CD14-positive monocyte (primary cell): ENCODE measurements around the gene TMEM205. TPM values are rescaled to one million over a fixed set of nuclear protein-coding genes. Genes with fewer than 3 reads are reported as not detected.

Experiments used
- DNase-seq, 3 donors: peaks; one replicate each; pipeline ENCODE4 v3.0.0-alpha.2; 2011 to 2022
- H2AFZ ChIP-seq: 2 replicates; pipeline ENCODE4 v1.6.0; 2012; ENCODE audit warnings: mild to moderate bottlenecking, low read depth, low read length, inconsistent platforms; ENCODE audit not compliant: insufficient read depth, poor library complexity, severe bottlenecking
- H3K27ac ChIP-seq, 2 donors: 1 replicate in 1 of 2; 2 replicates in 1 of 2; pipeline ENCODE4 v1.5.1; 2012 to 2013; ENCODE audit warnings: low read length in 2 of 2, control low read depth in 1 of 2, inconsistent platforms in 1 of 2, low read depth in 1 of 2, mild to moderate bottlenecking in 1 of 2
- H3K27me3 ChIP-seq, 2 donors: one replicate each; pipeline versions ENCODE4 v1.6.0 to v1.6.1; 2011 to 2013; ENCODE audit warnings: low read length in 2 of 2; ENCODE audit not compliant: control insufficient read depth in 2 of 2, insufficient read depth in 2 of 2
- H3K36me3 ChIP-seq, 2 donors: replicated peaks in 1 of 2; 1 replicate in 1 of 2; 2 replicates in 1 of 2; pipeline versions ENCODE4 v1.5.1 to v1.6.1; 2012 to 2013; ENCODE audit warnings: low read length in 2 of 2, control low read depth in 1 of 2, inconsistent platforms in 1 of 2, mild to moderate bottlenecking in 1 of 2; ENCODE audit not compliant: insufficient read depth in 2 of 2, control insufficient read depth in 1 of 2
- H3K4me1 ChIP-seq, 2 donors: 1 replicate in 1 of 2; 2 replicates in 1 of 2; pipeline versions ENCODE4 v1.5.1 to v1.6.1; 2012 to 2013; ENCODE audit warnings: low read length in 2 of 2, control low read depth in 1 of 2, inconsistent platforms in 1 of 2, mild to moderate bottlenecking in 1 of 2, moderate library complexity in 1 of 2; ENCODE audit not compliant: insufficient read depth in 2 of 2, control insufficient read depth in 1 of 2
- H3K4me2 ChIP-seq: replicated peaks from 2 replicates; pipeline ENCODE3; 2012; ENCODE audit warnings: low read length, moderate library complexity, mild to moderate bottlenecking; ENCODE audit not compliant: poor library complexity, severe bottlenecking; ENCODE audit errors: extremely low read depth
- H3K4me3 ChIP-seq, 3 experiments: fragments of 200-600 bp in 1 of 3; sonication (generic) in 1 of 3; replicated peaks in 1 of 3; 1 replicate in 2 of 3; 2 replicates in 1 of 3; pipeline ENCODE4 v1.5.1; 2011 to 2013; ENCODE audit warnings: low read length in 3 of 3, mild to moderate bottlenecking in 3 of 3, control low read depth in 2 of 3, low read depth in 2 of 3, inconsistent platforms in 1 of 3, moderate library complexity in 1 of 3
- H3K79me2 ChIP-seq: 2 replicates; pipeline ENCODE4 v1.6.0; 2012; ENCODE audit warnings: mild to moderate bottlenecking, control low read depth, inconsistent platforms, low read length, moderate library complexity; ENCODE audit not compliant: insufficient read depth
- H3K9ac ChIP-seq: 2 replicates; pipeline ENCODE4 v1.6.0; 2017; ENCODE audit warnings: low read length, mild to moderate bottlenecking; ENCODE audit not compliant: insufficient read depth, poor library complexity, severe bottlenecking
- H3K9me3 ChIP-seq, 2 donors: replicated peaks in 1 of 2; 1 replicate in 1 of 2; 2 replicates in 1 of 2; pipeline versions ENCODE4 v1.5.1 to v1.6.1; 2012 to 2013; ENCODE audit warnings: low read length in 2 of 2, control low read depth in 1 of 2; ENCODE audit not compliant: control insufficient read depth in 1 of 2, insufficient read depth in 1 of 2
- H4K20me1 ChIP-seq: 2 replicates; pipeline ENCODE4 v1.6.0; 2012; ENCODE audit warnings: mild to moderate bottlenecking, low read length, control low read depth, moderate library complexity; ENCODE audit not compliant: insufficient read depth
- H3K27ac Mint-ChIP-seq, 7 donors: one replicate each; pipeline ENCODE4 v1.8.0; 2020; ENCODE audit warnings: mild to moderate bottlenecking in 7 of 7, mixed read lengths in 7 of 7, moderate library complexity in 6 of 7, inconsistent platforms in 2 of 7
- H3K27me3 Mint-ChIP-seq, 3 donors: one replicate each; pipeline ENCODE4 v1.8.0; 2021 to 2022; ENCODE audit warnings: low read depth in 3 of 3, mild to moderate bottlenecking in 3 of 3, mixed read lengths in 3 of 3, moderate library complexity in 3 of 3, inconsistent platforms in 1 of 3
- H3K36me3 Mint-ChIP-seq, 2 donors: one replicate each; pipeline ENCODE4 v1.8.0; 2020; ENCODE audit warnings: mixed read lengths in 2 of 2, inconsistent platforms in 1 of 2, mild to moderate bottlenecking in 1 of 2
- H3K4me1 Mint-ChIP-seq: one replicate; pipeline ENCODE4 v1.8.0; 2020; ENCODE audit warnings: mild to moderate bottlenecking, mixed read lengths
- H3K4me3 Mint-ChIP-seq, 2 donors: one replicate each; pipeline ENCODE4 v1.8.0; 2020; ENCODE audit warnings: mild to moderate bottlenecking in 2 of 2, mixed read lengths in 2 of 2, moderate library complexity in 1 of 2
- H3K9me3 Mint-ChIP-seq, 7 donors: one replicate each; pipeline ENCODE4 v1.8.0; 2020 to 2022; ENCODE audit warnings: mixed read lengths in 7 of 7, mild to moderate bottlenecking in 6 of 7, moderate library complexity in 6 of 7, inconsistent platforms in 2 of 7
- WGBS: methylation state at CpG from one replicate; pipeline ENCODE4 v1.1.5; 2013; ENCODE audit warnings: missing lambda C conversion rate; ENCODE audit not compliant: insufficient coverage; 5-methylcytosine and 5-hydroxymethylcytosine counted together
- intact Hi-C, 2 donors: fragments of 100-400 bp; cut with micrococcal nuclease; formaldehyde crosslinking; loops; one replicate each; pipeline versions ENCODE4 v1.15.0 to v1.15.1; 2023
- polyA plus RNA-seq, 3 donors: library from polyadenylated mRNA; depleted of rRNA in 1 of 3; unstranded in 2 of 3; stranded (reverse) in 1 of 3; fragments of 300-500 nt in 2 of 3; fragments of >200 nt in 1 of 3; fragmentation: Illumina TruSeq in 2 of 3; gene quantifications; 1 replicate in 2 of 3; 2 replicates in 1 of 3; pipeline ENCODE4 v1.2.3, GENCODE V29; 2012 to 2021
- TF ChIP-seq, protein P1 (sequence below): fragments of 200-600 bp; IDR thresholded peaks from one replicate; pipeline ENCODE4 v1.8.0; 2022; ENCODE audit warnings: antibody characterized with exemption, mild to moderate bottlenecking

TMEM205 gene
- polyA plus RNA-seq, 3 donors, result 252 to 335 (median 263) TPM

DNA sequence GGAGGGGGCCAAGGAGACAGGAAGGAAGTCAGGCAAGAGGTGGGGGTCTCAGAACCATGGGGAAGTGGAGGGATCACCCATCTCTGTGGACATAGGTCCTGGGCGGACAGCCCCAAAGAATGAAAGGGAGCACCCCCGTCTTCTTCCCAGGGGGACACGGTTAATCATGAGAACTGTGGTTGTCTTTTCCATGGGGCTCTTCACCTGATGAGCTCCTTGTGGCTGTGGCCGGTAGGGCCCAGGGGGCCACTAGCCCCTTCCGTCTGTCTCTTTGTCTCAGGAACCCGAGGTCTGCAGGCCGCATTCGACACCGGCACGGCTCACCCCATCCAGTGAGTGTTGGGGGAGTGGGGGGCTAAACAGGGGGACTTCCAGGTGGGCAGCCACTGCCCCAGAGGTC, 17.8 kb upstream of the TMEM205 start:
- no peak overlapping the region for H3K27ac ChIP-seq
- H4K20me1 ChIP-seq, result peaks cover 59% of the 10 kb centered on the region
- H3K4me2 ChIP-seq, result no peak overlapping the region
- H3K4me3 ChIP-seq, result no peak overlapping the region
- no peak overlapping the region for H2AFZ ChIP-seq
- Mint-ChIP-seq H3K9me3 (no peaks in the 10 kb centered on the region), H3K27ac (peak overlapping the region in 1 of 7 donors; percentile 33), H3K27me3 (peaks cover 0 to 2% (median 1%) of the 10 kb centered on the region in 3 donors), H3K4me1 (peaks cover 7% of the 10 kb centered on the region), H3K4me3 (no peak overlapping the region), H3K36me3 (peaks cover 63 to 88% of the 10 kb centered on the region in 2 donors)
- intact Hi-C loops, result no loop called here
- WGBS, result 99% methylated on average over 10 of the region's 10 CpGs
- H3K27me3 ChIP-seq, result no peaks in the 10 kb centered on the region
- no peak overlapping the region for H3K9ac ChIP-seq
- peaks cover 64 to 78% of the 10 kb centered on the region in 2 donors for H3K36me3 ChIP-seq
- no peaks in the 10 kb centered on the region for H3K9me3 ChIP-seq
- no peaks in the 10 kb centered on the region for H3K4me1 ChIP-seq
- TF ChIP-seq, protein P1, sequence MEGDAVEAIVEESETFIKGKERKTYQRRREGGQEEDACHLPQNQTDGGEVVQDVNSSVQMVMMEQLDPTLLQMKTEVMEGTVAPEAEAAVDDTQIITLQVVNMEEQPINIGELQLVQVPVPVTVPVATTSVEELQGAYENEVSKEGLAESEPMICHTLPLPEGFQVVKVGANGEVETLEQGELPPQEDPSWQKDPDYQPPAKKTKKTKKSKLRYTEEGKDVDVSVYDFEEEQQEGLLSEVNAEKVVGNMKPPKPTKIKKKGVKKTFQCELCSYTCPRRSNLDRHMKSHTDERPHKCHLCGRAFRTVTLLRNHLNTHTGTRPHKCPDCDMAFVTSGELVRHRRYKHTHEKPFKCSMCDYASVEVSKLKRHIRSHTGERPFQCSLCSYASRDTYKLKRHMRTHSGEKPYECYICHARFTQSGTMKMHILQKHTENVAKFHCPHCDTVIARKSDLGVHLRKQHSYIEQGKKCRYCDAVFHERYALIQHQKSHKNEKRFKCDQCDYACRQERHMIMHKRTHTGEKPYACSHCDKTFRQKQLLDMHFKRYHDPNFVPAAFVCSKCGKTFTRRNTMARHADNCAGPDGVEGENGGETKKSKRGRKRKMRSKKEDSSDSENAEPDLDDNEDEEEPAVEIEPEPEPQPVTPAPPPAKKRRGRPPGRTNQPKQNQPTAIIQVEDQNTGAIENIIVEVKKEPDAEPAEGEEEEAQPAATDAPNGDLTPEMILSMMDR, result no peak
- no peaks in the 10 kb centered on the region for H3K79me2 ChIP-seq
- DNase-seq, result no peak

DNA sequence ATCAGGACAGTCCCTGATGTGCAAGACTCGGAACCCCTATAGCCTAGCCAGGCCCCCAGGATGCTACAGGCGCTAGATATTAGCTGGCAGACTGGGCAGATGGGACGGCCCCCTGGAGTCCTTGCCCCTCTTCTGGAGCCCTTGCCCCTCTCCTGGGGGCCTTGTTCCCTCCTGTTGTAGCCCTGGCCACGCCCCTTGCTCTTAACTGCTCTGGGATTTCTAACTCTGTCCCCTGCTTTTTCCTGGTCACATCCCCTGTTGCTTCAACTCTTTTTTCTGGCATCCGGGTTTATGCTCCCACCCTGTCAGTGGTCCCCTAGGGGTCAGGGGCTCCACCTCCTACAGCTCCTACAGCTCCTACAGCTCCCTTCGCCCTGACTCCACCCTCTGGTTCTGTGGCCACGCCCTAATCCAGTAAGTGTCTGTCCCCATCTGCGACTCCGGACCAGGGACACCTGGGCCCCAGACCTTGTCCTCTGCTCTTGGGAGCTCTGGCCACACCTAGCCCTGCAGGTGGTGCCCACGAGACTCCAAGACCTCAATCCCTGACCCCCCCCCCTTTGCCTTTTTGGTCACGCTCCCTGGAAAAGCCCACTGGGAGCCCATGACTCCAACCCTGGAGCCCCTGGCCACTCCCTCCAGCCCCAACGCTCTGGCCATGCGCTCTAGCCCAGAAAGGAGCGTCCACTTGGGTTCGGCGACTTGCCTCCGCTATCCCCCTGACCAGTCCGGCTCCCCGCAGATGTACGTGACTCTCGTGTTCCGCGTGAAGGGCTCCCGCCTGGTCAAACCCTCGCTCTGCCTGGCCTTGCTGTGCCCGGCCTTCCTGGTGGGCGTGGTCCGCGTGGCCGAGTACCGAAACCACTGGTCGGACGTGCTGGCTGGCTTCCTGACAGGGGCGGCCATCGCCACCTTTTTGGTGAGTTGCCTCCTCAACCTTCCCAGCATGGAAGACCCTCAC, 16.0 kb upstream of the TMEM205 start:
- WGBS, result 95% methylated on average over 29 of the region's 35 CpGs
- no peak overlapping the region for H3K4me3 Mint-ChIP-seq

More for the DNA sequence above, 16.0 kb upstream of the TMEM205 start:
- Mint-ChIP-seq H3K27me3 (peaks cover 1 to 3% (median 2%) of the 10 kb centered on the region in 3 donors), H3K27ac (peak overlapping the region in 1 of 7 donors; percentile 58), H3K9me3 (no peaks in the 10 kb centered on the region), H3K4me1 (peaks cover 18% of the 10 kb centered on the region), H3K36me3 (peaks cover 63 to 91% of the 10 kb centered on the region in 2 donors)
- no peaks in the 10 kb centered on the region for H3K9me3 ChIP-seq
- no peak overlapping the region for H3K27ac ChIP-seq
- H3K79me2 ChIP-seq, result no peaks in the 10 kb centered on the region
- peaks cover 0 to 4% of the 10 kb centered on the region in 2 donors for H3K4me1 ChIP-seq
- no peak overlapping the region for H3K9ac ChIP-seq
- TF ChIP-seq, protein P1, result no peak
- no peak overlapping the region for H3K4me3 ChIP-seq
- H3K27me3 ChIP-seq, result no peaks in the 10 kb centered on the region
- H3K4me2 ChIP-seq, result no peak overlapping the region
- DNase-seq, result no peak
- H2AFZ ChIP-seq, result no peak overlapping the region
- H4K20me1 ChIP-seq, result peaks cover 70% of the 10 kb centered on the region
- peaks cover 64 to 87% of the 10 kb centered on the region in 2 donors for H3K36me3 ChIP-seq
- intact Hi-C loops, result no loop called here
